GM10266 (cell line): ENCODE data around the gene PTPRQ.
"Not testable (repeated sequence)": the region's sequence is repeated elsewhere in the genome, so short reads cannot be mapped to it uniquely, and the experiment has no call there.

Experiments used
- DNase-seq: peaks from one replicate; pipeline ENCODE4 v3.0.0; 2012; ENCODE audit errors: extremely low spot score
- CTCF ChIP-seq: IDR thresholded peaks from 2 replicates; pipeline ENCODE4 v1.5.1; 2012; ENCODE audit warnings: mild to moderate bottlenecking, low read depth; ENCODE audit not compliant: control insufficient read depth, insufficient read depth; ENCODE audit errors: missing control alignments

The PTPRQ gene

GRCh38 chr12:80659512-80660063, 215.6 kb downstream of the PTPRQ start:
- no peak for DNase-seq
- no peak for TF ChIP-seq CTCF

GRCh38 chr12:80662586-80662985, 218.6 kb downstream of the PTPRQ start:
- DNase-seq, result no peak
- TF ChIP-seq CTCF, result no peak

GRCh38 chr12:80670214-80670613, 226.2 kb downstream of the PTPRQ start:
- TF ChIP-seq CTCF, result no peak
- DNase-seq, result no peak

- not testable (repeated sequence) for DNase-seq
These were observed 232.1 kb downstream of the PTPRQ start for GRCh38 chr12:80676042-80676636.

- no peak for DNase-seq
- TF ChIP-seq CTCF, result no peak
These were observed 232.8 kb downstream of the PTPRQ start for GRCh38 chr12:80676856-80677255.

GRCh38 chr12:80677994-80678393, 234.0 kb downstream of the PTPRQ start:
- no peak for TF ChIP-seq CTCF
- DNase-seq, result no peak

- no peak for DNase-seq
- TF ChIP-seq CTCF, result no peak
These were observed 235.5 kb downstream of the PTPRQ start for GRCh38 chr12:80679346-80680131.
